ENCODE results near the gene MDH1. TPM values are rescaled to one million over a fixed set of nuclear protein-coding genes. Genes with fewer than 3 reads are reported as not detected.

Gene MDH1
- total RNA-seq, 2 donors from 2014 or later: 895 to 1,092 TPM

Other genes starting within 250 kb of the MDH1 start
- 10 to 100 TPM; 12.4 to 13.9 TPM for gene WDPCP, start 486 bp upstream of the MDH1 start, total RNA-seq